HEK293 (cell line): ENCODE data around the gene ACTN3.

Experiments
- CTCF ChIA-PET: fragments of 350-600 bp; formaldehyde crosslinking; extraction: SDS; loops from one replicate; lab custom pipeline; 2021; ENCODE audit warnings: antibody characterized with exemption; lab: Yijun Ruan, JAX
- POLR2A ChIA-PET: fragments of 300-600 bp; formaldehyde crosslinking; extraction: SDS; loops from one replicate; lab custom pipeline; 2020; ENCODE audit warnings: antibody characterized with exemption, inconsistent platforms; lab: Yijun Ruan, JAX
- H3K27ac ChIP-seq: fragments of 200-500 bp; sonication (Bioruptor generic); 2 replicates; pipeline ENCODE4 v1.5.1; 2014; ENCODE audit warnings: low read depth, low read length, control low read depth, inconsistent platforms; ENCODE audit errors: extremely low read depth
- H3K36me3 ChIP-seq, 2 experiments: fragments of 200-500 bp in 1 of 2; sonication (Bioruptor generic) in 1 of 2; 1 replicate in 1 of 2; 2 replicates in 1 of 2; pipeline ENCODE4 v1.5.1; 2014 to 2017; ENCODE audit warnings: inconsistent platforms in 2 of 2, low read length in 2 of 2; ENCODE audit not compliant: control insufficient read depth in 2 of 2, insufficient read depth in 1 of 2
- H3K4me1 ChIP-seq: fragments of 200-500 bp; sonication (Bioruptor generic); 2 replicates; pipeline ENCODE4 v1.5.1; 2014; ENCODE audit warnings: mild to moderate bottlenecking, low read length, inconsistent platforms; ENCODE audit not compliant: control insufficient read depth, insufficient read depth
- H3K4me3 ChIP-seq: 2 replicates; pipeline ENCODE4 v1.5.1; 2011; ENCODE audit warnings: low read depth, mild to moderate bottlenecking, control low read depth, low read length, moderate library complexity
- H3K9me3 ChIP-seq: fragments of 200-500 bp; sonication (Bioruptor generic); 2 replicates; pipeline ENCODE4 v1.5.1; 2014; ENCODE audit warnings: low read depth, low read length, inconsistent platforms; ENCODE audit not compliant: control insufficient read depth, insufficient read depth
- GLIS1 ChIP-seq: fragments of 450-650 bp; formaldehyde crosslinking; IDR thresholded peaks from 2 replicates; pipeline ENCODE4 v1.5.1; 2016; ENCODE audit warnings: missing biosample characterization, missing genetic modification characterization
- GLIS2 ChIP-seq: fragments of 450-650 bp; formaldehyde crosslinking; IDR thresholded peaks from 2 replicates; pipeline ENCODE4 v1.5.1; 2016; ENCODE audit warnings: missing biosample characterization, missing genetic modification characterization
- HOXA7 ChIP-seq: sonication (generic); formaldehyde crosslinking; IDR thresholded peaks from 2 replicates; pipeline ENCODE4 v1.8.1; 2022; ENCODE audit warnings: missing genetic modification reagents, borderline replicate concordance
- MEIS1 ChIP-seq: sonication (generic); formaldehyde crosslinking; IDR thresholded peaks from 2 replicates; pipeline ENCODE4 v1.8.1; 2022; ENCODE audit warnings: missing genetic modification reagents, mild to moderate bottlenecking, borderline replicate concordance
- REST ChIP-seq: fragments of 450-650 bp; formaldehyde crosslinking; IDR thresholded peaks from 2 replicates; pipeline ENCODE4 v1.5.1; 2016; ENCODE audit warnings: missing biosample characterization, missing genetic modification characterization
- YY1 ChIP-seq: fragments of 450-650 bp; formaldehyde crosslinking; IDR thresholded peaks from 2 replicates; pipeline ENCODE4 v1.5.1; 2018; ENCODE audit warnings: missing biosample characterization, missing genetic modification characterization
- YY2 ChIP-seq: fragments of 450-650 bp; formaldehyde crosslinking; IDR thresholded peaks from 2 replicates; pipeline ENCODE4 v1.5.1; 2016; ENCODE audit warnings: missing biosample characterization, missing genetic modification characterization
- ZBTB17 ChIP-seq: fragments of 450-650 bp; formaldehyde crosslinking; IDR thresholded peaks from 2 replicates; pipeline ENCODE4 v1.5.1; 2016; ENCODE audit warnings: missing biosample characterization, missing genetic modification characterization
- ZBTB48 ChIP-seq: fragments of 450-650 bp; formaldehyde crosslinking; IDR thresholded peaks from 2 replicates; pipeline ENCODE4 v1.5.1; 2016; ENCODE audit warnings: missing biosample characterization, missing genetic modification characterization
- ZFP69B ChIP-seq: fragments of 450-650 bp; formaldehyde crosslinking; IDR thresholded peaks from 2 replicates; pipeline ENCODE4 v1.5.1; 2016; ENCODE audit warnings: missing biosample characterization, missing genetic modification characterization
- ZNF114 ChIP-seq: fragments of 450-650 bp; formaldehyde crosslinking; IDR thresholded peaks from 2 replicates; pipeline ENCODE4 v1.5.0; 2017; ENCODE audit warnings: missing biosample characterization, missing genetic modification characterization
- ZNF138 ChIP-seq: fragments of 450-650 bp; formaldehyde crosslinking; IDR thresholded peaks from 2 replicates; pipeline ENCODE4 v1.5.1; 2016; ENCODE audit warnings: missing biosample characterization, missing genetic modification characterization, borderline replicate concordance
- ZNF211 ChIP-seq: fragments of 450-650 bp; formaldehyde crosslinking; IDR thresholded peaks from 2 replicates; pipeline ENCODE4 v1.5.1; 2016; ENCODE audit warnings: low read depth, missing biosample characterization, missing genetic modification characterization
- ZNF223 ChIP-seq: fragments of 450-650 bp; formaldehyde crosslinking; IDR thresholded peaks from 2 replicates; pipeline ENCODE4 v1.5.1; 2016; ENCODE audit warnings: missing biosample characterization, missing genetic modification characterization
- ZNF24 ChIP-seq: fragments of 450-650 bp; formaldehyde crosslinking; IDR thresholded peaks from 2 replicates; pipeline ENCODE4 v1.5.1; 2016; ENCODE audit warnings: missing biosample characterization, missing genetic modification characterization
- ZNF324 ChIP-seq: fragments of 450-650 bp; formaldehyde crosslinking; IDR thresholded peaks from 2 replicates; pipeline ENCODE4 v1.5.1; 2016; ENCODE audit warnings: missing biosample characterization, missing genetic modification characterization
- ZNF341 ChIP-seq: fragments of 450-650 bp; formaldehyde crosslinking; IDR thresholded peaks from 2 replicates; pipeline ENCODE4; 2016; ENCODE audit warnings: low read depth, missing biosample characterization, missing genetic modification characterization
- ZNF423 ChIP-seq: fragments of 450-650 bp; formaldehyde crosslinking; IDR thresholded peaks from 2 replicates; pipeline ENCODE4 v1.5.1; 2016; ENCODE audit warnings: missing biosample characterization, missing genetic modification characterization
- ZNF501 ChIP-seq: fragments of 450-650 bp; formaldehyde crosslinking; IDR thresholded peaks from 2 replicates; pipeline ENCODE4 v1.5.1; 2016; ENCODE audit warnings: missing biosample characterization, missing genetic modification characterization
- ZNF549 ChIP-seq: fragments of 450-650 bp; IDR thresholded peaks from 2 replicates; pipeline ENCODE4 v1.5.1; 2018; ENCODE audit warnings: missing biosample characterization, missing genetic modification characterization, mild to moderate bottlenecking, inconsistent platforms, moderate library complexity
- ZNF555 ChIP-seq: fragments of 450-650 bp; formaldehyde crosslinking; conservative IDR thresholded peaks from 2 replicates; pipeline ENCODE4 v1.5.1; 2017; ENCODE audit warnings: missing biosample characterization, mild to moderate bottlenecking, missing genetic modification characterization, inconsistent platforms
- ZNF585B ChIP-seq: fragments of 450-650 bp; formaldehyde crosslinking; IDR thresholded peaks from 2 replicates; pipeline ENCODE4 v1.5.1; 2016; ENCODE audit warnings: missing biosample characterization, missing genetic modification characterization
- ZNF600 ChIP-seq: fragments of 450-650 bp; formaldehyde crosslinking; IDR thresholded peaks from 2 replicates; pipeline ENCODE4 v1.5.1; 2016; ENCODE audit warnings: missing biosample characterization, missing genetic modification characterization
- ZNF621 ChIP-seq: fragments of 450-650 bp; formaldehyde crosslinking; IDR thresholded peaks from 2 replicates; pipeline ENCODE4 v1.5.1; 2017; ENCODE audit warnings: missing biosample characterization, missing genetic modification characterization
- ZNF624 ChIP-seq: fragments of 450-650 bp; formaldehyde crosslinking; IDR thresholded peaks from 2 replicates; pipeline ENCODE4 v1.5.1; 2017; ENCODE audit warnings: missing biosample characterization, missing genetic modification characterization
- ZNF707 ChIP-seq: fragments of 450-650 bp; formaldehyde crosslinking; IDR thresholded peaks from 2 replicates; pipeline ENCODE4 v1.5.1; 2016; ENCODE audit warnings: missing biosample characterization, missing genetic modification characterization
- ZNF76 ChIP-seq: fragments of 450-650 bp; formaldehyde crosslinking; IDR thresholded peaks from 2 replicates; pipeline ENCODE4; 2016; ENCODE audit warnings: low read depth, missing biosample characterization, missing genetic modification characterization, borderline replicate concordance
- ZNF768 ChIP-seq: fragments of 450-650 bp; formaldehyde crosslinking; IDR thresholded peaks from 2 replicates; pipeline ENCODE4 v1.5.1; 2018; ENCODE audit warnings: missing biosample characterization, mild to moderate bottlenecking, missing genetic modification characterization
- ZNF777 ChIP-seq: fragments of 450-650 bp; formaldehyde crosslinking; IDR thresholded peaks from 2 replicates; pipeline ENCODE4 v1.5.1; 2017; ENCODE audit warnings: missing biosample characterization, missing genetic modification characterization, borderline replicate concordance

Gene ACTN3

GRCh38 chr11:66598993-66599392 is 52.3 kb downstream of the ACTN3 start:
- Histone ChIP-seq H3K4me1 (peaks cover 5% of the 10 kb centered on the region; the same call in 1 of the 2 replicates), H3K4me3 (no peak overlapping the region), H3K36me3 (peaks cover 4 to 58% of the 10 kb centered on the region in 2 experiments)
- POLR2A ChIA-PET, result interaction anchor here (1.0 to 1.3 kb wide), 2 partner anchors 17 to 79 kb away, joined by 3 to 6 read pairs; partner anchors contain the start of gene RBM14
- TF ChIP-seq ZNF223 (tag by site-specific recombination) (no peak), ZBTB48 (no peak), MEIS1 (no peak), ZNF600 (tag by site-specific recombination) (no peak), ZNF76 (tag by site-specific recombination) (no peak), ZNF324 (tag by site-specific recombination) (no peak), REST (no peak)
- TF ChIP-seq, all 188 proteins: peak for 0
- CTCF ChIA-PET, result interaction anchor here (0.7 kb wide), 1 partner anchor 48 kb away, joined by 3 read pairs; no protein-coding TSS in a partner anchor
- no peak overlapping the region for H3K27ac ChIP-seq
- no peaks in the 10 kb centered on the region for H3K9me3 ChIP-seq

- Histone ChIP-seq H3K4me1 (peaks cover 5% of the 10 kb centered on the region; the same call in 1 of the 2 replicates), H3K27ac (no peak overlapping the region), H3K9me3 (no peaks in the 10 kb centered on the region), H3K4me3 (no peak overlapping the region), H3K36me3 (peaks cover 4 to 66% of the 10 kb centered on the region in 2 experiments)
- CTCF ChIA-PET, result interaction anchor here (0.6 kb wide), 1 partner anchor 21 kb away, joined by 4 read pairs; no protein-coding TSS in a partner anchor
- POLR2A ChIA-PET, result interaction anchor here (0.5 to 1.3 kb wide), 2 partner anchors 16 to 187 kb away, joined by 3 to 6 read pairs; partner anchors contain the start of gene RBM14
- TF ChIP-seq ZNF24 (tag by site-specific recombination), result 0 out of 2 replicates have a peak, but pooled peaks have one; percentile 24
- TF ChIP-seq ZNF211 (tag by site-specific recombination), result no peak
These were observed 53.5 kb downstream of the ACTN3 start for GRCh38 chr11:66600219-66600618.

GRCh38 chr11:66600631-66601233 is 54.0 kb downstream of the ACTN3 start:
- Histone ChIP-seq H3K36me3 (peaks cover 4 to 68% of the 10 kb centered on the region in 2 experiments), H3K9me3 (no peaks in the 10 kb centered on the region), H3K4me1 (peaks cover 5% of the 10 kb centered on the region; the same call in 1 of the 2 replicates), H3K27ac (no peak overlapping the region), H3K4me3 (no peak overlapping the region)
- ChIA-PET POLR2A (interaction anchor here (0.5 kb wide), 1 partner anchor 186 kb away, joined by 3 read pairs; no protein-coding TSS in a partner anchor), CTCF (interaction anchor here (0.6 to 0.9 kb wide), 2 partner anchors 8 to 21 kb away, joined by 4 read pairs; partner anchors contain the start of gene CCDC87)
- TF ChIP-seq ZNF621 (tag by site-specific recombination), result no peak
- TF ChIP-seq ZNF768, result no peak
- peak; percentile 36; the same call in 1 of the 2 replicates for TF ChIP-seq ZBTB17 (tag by site-specific recombination)
- TF ChIP-seq GLIS1 (tag by site-specific recombination), result peak; percentile 89
- no peak for TF ChIP-seq ZNF707
- no peak for TF ChIP-seq ZNF555 (tag by site-specific recombination)
- no peak for TF ChIP-seq ZNF76 (tag by site-specific recombination)
- TF ChIP-seq ZNF138, result no peak
- no peak for TF ChIP-seq ZNF549
- no peak for TF ChIP-seq ZNF423 (tag by site-specific recombination)
- TF ChIP-seq GLIS2 (tag by site-specific recombination), result 0 out of 2 replicates have a peak, but pooled peaks have one; percentile 27
- no peak for TF ChIP-seq YY2
- TF ChIP-seq ZNF624, result no peak
- no peak for TF ChIP-seq YY1 (tag by site-specific recombination)
- no peak for TF ChIP-seq ZNF585B (tag by site-specific recombination)
- no peak for TF ChIP-seq ZFP69B
- TF ChIP-seq ZNF777 (tag by site-specific recombination), result no peak
- no peak for TF ChIP-seq ZNF501 (tag by site-specific recombination)
- TF ChIP-seq HOXA7, result no peak
- TF ChIP-seq ZNF341 (tag by site-specific recombination), result no peak
- no peak for TF ChIP-seq ZNF114 (tag by site-specific recombination)
- no peak for TF ChIP-seq ZNF211 (tag by site-specific recombination)
